22Rv1 (cell line): ENCODE data around the gene PLCD4.

Experiments
- ZFX ChIP-seq: fragments of 450-650 bp; IDR thresholded peaks from 2 replicates; pipeline ENCODE4 v1.6.1; 2017; ENCODE audit warnings: antibody characterized with exemption, borderline replicate concordance
- TF ChIP-seq, protein P1 (sequence below): fragments of 450-650 bp; IDR thresholded peaks from 2 replicates; pipeline ENCODE4 v1.5.1; 2017; ENCODE audit warnings: mild to moderate bottlenecking

DNA sequence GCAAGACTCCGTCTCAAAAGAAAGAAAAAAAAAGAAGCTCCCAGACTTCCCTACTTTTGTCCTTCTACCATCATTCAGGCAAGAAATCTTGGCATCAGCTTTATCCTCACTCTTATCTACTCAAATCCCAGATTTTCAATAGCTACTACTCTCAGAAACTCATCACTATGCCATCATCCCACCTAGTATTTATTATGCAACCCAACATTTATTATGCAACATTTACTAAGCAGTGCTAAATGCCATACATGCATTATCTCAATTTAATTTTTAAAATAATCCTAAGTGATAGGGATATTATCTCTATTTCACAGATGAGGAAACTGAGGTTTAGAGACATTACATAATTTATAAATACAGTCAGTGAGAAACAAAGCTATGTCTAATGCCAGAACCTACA is 43.6 kb upstream of the PLCD4 start:
- TF ChIP-seq, protein P1, sequence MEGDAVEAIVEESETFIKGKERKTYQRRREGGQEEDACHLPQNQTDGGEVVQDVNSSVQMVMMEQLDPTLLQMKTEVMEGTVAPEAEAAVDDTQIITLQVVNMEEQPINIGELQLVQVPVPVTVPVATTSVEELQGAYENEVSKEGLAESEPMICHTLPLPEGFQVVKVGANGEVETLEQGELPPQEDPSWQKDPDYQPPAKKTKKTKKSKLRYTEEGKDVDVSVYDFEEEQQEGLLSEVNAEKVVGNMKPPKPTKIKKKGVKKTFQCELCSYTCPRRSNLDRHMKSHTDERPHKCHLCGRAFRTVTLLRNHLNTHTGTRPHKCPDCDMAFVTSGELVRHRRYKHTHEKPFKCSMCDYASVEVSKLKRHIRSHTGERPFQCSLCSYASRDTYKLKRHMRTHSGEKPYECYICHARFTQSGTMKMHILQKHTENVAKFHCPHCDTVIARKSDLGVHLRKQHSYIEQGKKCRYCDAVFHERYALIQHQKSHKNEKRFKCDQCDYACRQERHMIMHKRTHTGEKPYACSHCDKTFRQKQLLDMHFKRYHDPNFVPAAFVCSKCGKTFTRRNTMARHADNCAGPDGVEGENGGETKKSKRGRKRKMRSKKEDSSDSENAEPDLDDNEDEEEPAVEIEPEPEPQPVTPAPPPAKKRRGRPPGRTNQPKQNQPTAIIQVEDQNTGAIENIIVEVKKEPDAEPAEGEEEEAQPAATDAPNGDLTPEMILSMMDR: no peak
- TF ChIP-seq ZFX: no peak
